IgD-negative memory B cell (primary cell): ENCODE data around the gene LRP1B. TPM values are rescaled to one million over a fixed set of nuclear protein-coding genes. Genes with fewer than 3 reads are reported as not detected.
"Not testable (repeated sequence)": the region's sequence is repeated elsewhere in the genome, so short reads cannot be mapped to it uniquely, and the experiment has no call there.

ENCODE experiments used
- H3K27ac Mint-ChIP-seq, 3 donors: one replicate each; pipeline ENCODE4 v1.8.0; 2020 to 2022; ENCODE audit warnings: mild to moderate bottlenecking in 3 of 3, mixed read lengths in 3 of 3, moderate library complexity in 1 of 3
- H3K27me3 Mint-ChIP-seq: one replicate; pipeline ENCODE4 v1.8.0; 2021; ENCODE audit warnings: mixed read lengths
- H3K36me3 Mint-ChIP-seq: one replicate; pipeline ENCODE4 v1.8.0; 2020; ENCODE audit warnings: mild to moderate bottlenecking, mixed read lengths
- H3K4me1 Mint-ChIP-seq, 3 donors: one replicate each; pipeline ENCODE4 v1.8.0; 2020 to 2022; ENCODE audit warnings: mixed read lengths in 3 of 3, mild to moderate bottlenecking in 1 of 3
- H3K4me3 Mint-ChIP-seq, 4 donors: one replicate each; pipeline ENCODE4 v1.8.0; 2020 to 2022; ENCODE audit warnings: mild to moderate bottlenecking in 4 of 4, mixed read lengths in 4 of 4, moderate library complexity in 3 of 4
- H3K9me3 Mint-ChIP-seq, 3 donors: one replicate each; pipeline ENCODE4 v1.8.0; 2020 to 2021; ENCODE audit warnings: mixed read lengths in 3 of 3, mild to moderate bottlenecking in 1 of 3
- polyA plus RNA-seq: library from polyadenylated mRNA; unstranded; fragments of 300-500 nt; fragmentation: Illumina TruSeq; gene quantifications from one replicate; pipeline ENCODE4 v1.2.3, GENCODE V29; 2021

The LRP1B gene
- polyA plus RNA-seq, 1 donor from 2014 or later, result not detected

DNA sequence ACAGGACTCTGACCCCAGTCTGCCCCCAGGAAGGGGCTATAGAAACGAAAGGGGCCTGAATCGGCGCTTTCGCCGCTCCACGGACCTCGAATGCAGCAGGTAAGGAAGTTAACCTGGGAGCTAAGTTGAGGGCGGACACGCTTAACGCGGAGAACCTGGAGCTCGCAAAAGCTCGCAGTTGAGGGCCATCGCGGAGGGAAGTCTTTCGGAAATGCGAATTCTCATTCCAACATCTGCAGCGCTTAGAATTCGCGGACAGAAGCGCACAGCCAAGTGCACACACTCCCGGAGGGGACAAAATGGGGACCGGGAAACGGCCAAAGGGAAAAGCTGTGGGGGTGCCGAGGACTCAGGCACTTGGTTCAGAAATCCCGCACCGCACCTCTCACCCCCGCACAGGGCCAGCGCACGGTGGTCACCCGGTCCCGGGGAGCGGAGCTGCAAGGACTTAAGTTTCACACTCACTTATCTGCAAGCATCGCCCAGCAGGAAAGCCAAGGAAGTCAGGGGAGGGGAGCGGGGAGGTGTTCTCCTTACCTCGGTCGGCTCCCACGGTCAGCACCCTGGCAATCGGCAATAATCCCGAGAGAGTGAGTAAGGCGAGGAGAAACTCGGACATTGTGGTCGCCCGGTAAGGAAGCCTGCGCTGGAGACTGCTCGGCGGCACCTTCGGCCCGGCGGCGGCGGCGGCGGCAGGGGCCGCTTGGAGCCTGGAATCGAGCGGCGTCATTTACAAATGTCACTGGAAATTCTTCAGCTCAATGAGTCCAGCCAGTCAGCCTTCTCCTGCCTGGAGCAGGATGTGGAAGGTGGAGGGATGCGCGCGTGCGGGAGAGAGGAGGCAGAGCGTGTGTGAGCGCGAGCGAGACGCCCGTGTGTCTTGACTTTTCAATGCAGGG, 456 bp downstream of the LRP1B start:
- Mint-ChIP-seq H3K27ac (no peak overlapping the region), H3K36me3 (no peaks in the 10 kb centered on the region), H3K4me1 (peaks cover 9 to 14% (median 9%) of the 10 kb centered on the region in 3 donors), H3K27me3 (peaks cover 29% of the 10 kb centered on the region), H3K4me3 (peak overlapping the region; percentile 40 to 90 (median 66)), H3K9me3 (no peaks in the 10 kb centered on the region)

DNA sequence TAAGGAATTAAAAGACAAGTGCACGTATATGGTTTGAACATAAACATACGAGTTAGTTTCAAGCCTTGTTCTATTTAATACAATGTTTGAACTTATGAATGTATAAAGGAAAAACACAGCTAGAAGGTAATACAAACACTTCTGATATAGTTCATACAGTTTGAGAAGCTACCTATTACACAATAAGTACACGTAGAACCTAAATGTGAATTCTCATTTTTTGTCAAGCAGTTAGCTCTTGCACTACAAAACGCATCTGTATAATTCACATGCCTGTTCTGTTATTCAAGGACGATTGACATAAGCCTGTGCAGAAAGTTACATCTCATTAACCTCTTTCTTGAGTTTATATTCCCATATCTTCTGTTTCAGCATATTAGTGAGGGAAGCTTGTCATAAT, 2.7 kb downstream of the LRP1B start:
- Mint-ChIP-seq H3K36me3 (no peaks in the 10 kb centered on the region), H3K4me1 (peaks cover 9 to 14% (median 9%) of the 10 kb centered on the region in 3 donors), H3K9me3 (no peaks in the 10 kb centered on the region), H3K27ac (no peak overlapping the region), H3K27me3 (peaks cover 29% of the 10 kb centered on the region), H3K4me3 (no peak overlapping the region)

DNA sequence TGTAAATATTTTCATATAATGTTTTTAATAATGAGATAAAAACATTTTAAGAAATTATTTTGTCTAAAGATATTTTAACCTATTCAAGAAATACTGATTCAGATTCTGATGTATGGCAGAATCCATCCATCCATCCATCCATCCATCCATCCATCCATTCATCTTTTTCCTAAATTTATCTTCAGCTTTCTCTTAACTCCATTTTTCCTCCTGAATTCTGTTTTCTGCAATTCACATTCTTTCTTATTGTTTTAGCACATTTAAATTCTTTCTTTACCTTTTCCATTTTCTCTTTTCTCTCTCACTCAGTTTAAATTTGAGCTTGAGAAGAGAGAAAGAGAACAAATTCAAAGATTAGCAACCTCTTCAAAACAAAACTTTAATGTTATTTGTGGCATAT, 3.6 kb downstream of the LRP1B start:
- no peaks in the 10 kb centered on the region for H3K9me3 Mint-ChIP-seq
- no peaks in the 10 kb centered on the region for H3K36me3 Mint-ChIP-seq
- no peak overlapping the region for H3K4me3 Mint-ChIP-seq
- H3K4me1 Mint-ChIP-seq, result peaks cover 9 to 14% (median 9%) of the 10 kb centered on the region in 3 donors
- no peak overlapping the region for H3K27ac Mint-ChIP-seq
- H3K27me3 Mint-ChIP-seq, result peaks cover 29% of the 10 kb centered on the region

DNA sequence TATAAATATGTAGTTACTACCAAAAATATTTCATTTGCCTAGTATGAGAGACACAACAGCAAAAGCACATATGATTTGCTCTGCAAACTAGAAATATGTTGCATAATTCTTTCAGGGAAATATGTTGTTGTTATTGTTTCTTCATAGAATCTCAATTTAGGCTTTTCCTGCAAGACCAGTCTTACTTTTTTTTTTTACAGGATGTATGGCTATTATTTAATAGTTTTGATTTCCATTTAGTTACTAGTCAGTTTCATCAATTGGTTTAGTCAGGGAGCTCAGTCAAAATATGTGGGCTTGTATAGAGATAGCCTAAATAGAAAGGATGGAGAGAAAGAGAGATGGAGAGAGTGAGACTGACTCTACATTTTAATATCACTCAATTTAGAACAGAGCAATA, 6.1 kb downstream of the LRP1B start:
- Mint-ChIP-seq H3K36me3 (no peaks in the 10 kb centered on the region), H3K27ac (no peak overlapping the region), H3K9me3 (no peaks in the 10 kb centered on the region), H3K4me3 (no peak overlapping the region), H3K27me3 (peaks cover 9% of the 10 kb centered on the region), H3K4me1 (no peaks in the 10 kb centered on the region)

DNA sequence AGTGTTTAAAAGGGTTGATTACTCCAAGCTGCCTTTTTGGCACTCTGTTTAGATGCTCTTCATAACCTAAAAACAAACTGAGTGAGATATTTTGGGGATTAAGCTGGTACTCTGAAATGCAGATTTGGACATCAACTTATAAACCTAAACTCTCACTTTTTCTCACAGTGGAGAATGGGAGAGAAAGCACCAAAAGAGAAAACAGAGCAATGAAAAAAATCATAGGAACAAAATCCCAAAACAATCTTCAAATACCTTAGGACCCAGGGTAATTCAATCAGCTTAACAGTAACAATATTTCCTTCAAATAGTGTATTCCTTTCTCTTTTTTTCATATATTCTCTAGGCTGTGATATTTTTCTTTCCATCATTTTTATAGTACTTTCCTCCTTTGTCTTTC, 11.5 kb downstream of the LRP1B start:
- Mint-ChIP-seq H3K36me3 (no peaks in the 10 kb centered on the region), H3K27me3 (no peaks in the 10 kb centered on the region), H3K4me1 (no peaks in the 10 kb centered on the region), H3K4me3 (no peak overlapping the region), H3K9me3 (no peaks in the 10 kb centered on the region), H3K27ac (no peak overlapping the region)

DNA sequence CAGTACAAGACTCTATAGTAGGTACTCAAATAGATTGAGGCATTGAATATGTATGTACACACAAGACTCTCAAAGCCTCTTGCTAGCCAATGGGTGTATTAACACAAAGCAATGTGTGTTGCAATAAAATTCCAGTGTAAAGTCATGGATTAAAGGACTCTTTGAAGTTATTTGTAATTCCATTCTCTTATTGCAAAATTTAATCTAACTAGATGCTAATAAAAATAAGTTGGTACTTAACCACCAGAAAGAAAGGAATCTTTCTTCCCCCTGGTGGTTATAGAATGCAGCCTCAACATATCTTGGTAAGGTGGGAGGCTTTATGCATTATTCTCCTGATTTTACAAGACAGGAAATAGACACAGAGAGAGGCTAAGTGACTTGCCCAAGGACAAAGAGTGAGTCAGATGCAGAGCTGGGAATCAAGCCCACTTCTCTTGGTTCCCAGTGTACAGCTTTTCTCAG, 18.0 kb downstream of the LRP1B start:
- Mint-ChIP-seq H3K4me1 (no peaks in the 10 kb centered on the region), H3K4me3 (no peak overlapping the region), H3K9me3 (no peaks in the 10 kb centered on the region), H3K27ac (no peak overlapping the region), H3K27me3 (no peaks in the 10 kb centered on the region), H3K36me3 (no peaks in the 10 kb centered on the region)

DNA sequence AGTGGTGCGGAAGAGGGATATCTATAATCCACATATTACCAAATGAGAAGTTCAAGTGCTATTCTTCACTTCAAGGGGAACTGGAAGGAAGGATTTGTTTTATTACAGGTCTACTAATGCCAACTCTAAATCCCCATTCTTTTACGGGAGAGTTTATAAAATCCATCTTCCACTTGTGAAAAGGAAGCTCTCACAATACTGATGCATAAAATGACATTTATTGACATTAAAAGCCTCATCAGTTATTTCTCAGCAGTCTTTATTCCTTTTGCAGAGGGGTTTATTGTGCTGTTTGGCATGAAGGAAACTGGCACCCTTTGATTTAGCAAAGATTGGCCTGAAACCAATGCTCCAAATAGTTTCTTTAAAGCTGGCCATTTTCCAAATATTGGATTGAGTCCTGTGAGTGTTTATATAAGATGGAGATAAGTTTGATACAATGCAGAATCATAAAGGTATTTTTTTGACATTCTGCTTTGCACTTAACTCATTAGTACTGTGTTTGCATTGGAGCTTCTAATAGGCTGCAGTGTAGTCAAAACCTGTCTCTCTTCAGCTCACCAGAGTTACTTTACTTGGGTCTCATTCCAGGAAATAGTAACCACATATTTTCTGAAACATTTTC, 26.6 kb downstream of the LRP1B start:
- Mint-ChIP-seq H3K9me3 (no peaks in the 10 kb centered on the region), H3K4me1 (no peaks in the 10 kb centered on the region), H3K4me3 (no peak overlapping the region), H3K27me3 (no peaks in the 10 kb centered on the region), H3K36me3 (no peaks in the 10 kb centered on the region), H3K27ac (no peak overlapping the region)

DNA sequence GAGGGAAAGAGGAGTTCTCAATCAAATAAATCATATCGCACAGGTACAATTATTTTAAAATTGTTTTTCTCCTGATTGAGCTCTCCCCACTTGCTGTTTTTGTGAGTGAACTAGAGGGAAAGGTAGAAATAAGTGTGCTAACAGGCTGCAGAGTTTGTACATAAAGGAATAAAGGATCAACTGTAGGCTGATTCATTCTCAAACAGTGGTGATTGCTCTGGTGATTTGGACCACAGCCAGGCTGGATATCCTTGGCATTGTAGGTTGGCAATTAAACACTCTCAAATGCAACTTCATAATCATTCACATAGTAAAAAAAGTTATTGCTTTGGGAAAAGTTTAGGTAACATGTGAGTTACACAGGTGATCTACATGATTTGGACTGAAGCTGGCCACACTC, 29.8 kb downstream of the LRP1B start:
- H3K4me3 Mint-ChIP-seq, result no peak overlapping the region
- no peaks in the 10 kb centered on the region for H3K27me3 Mint-ChIP-seq
- H3K9me3 Mint-ChIP-seq, result no peaks in the 10 kb centered on the region
- H3K36me3 Mint-ChIP-seq, result no peaks in the 10 kb centered on the region
- H3K27ac Mint-ChIP-seq, result no peak overlapping the region
- no peaks in the 10 kb centered on the region for H3K4me1 Mint-ChIP-seq

DNA sequence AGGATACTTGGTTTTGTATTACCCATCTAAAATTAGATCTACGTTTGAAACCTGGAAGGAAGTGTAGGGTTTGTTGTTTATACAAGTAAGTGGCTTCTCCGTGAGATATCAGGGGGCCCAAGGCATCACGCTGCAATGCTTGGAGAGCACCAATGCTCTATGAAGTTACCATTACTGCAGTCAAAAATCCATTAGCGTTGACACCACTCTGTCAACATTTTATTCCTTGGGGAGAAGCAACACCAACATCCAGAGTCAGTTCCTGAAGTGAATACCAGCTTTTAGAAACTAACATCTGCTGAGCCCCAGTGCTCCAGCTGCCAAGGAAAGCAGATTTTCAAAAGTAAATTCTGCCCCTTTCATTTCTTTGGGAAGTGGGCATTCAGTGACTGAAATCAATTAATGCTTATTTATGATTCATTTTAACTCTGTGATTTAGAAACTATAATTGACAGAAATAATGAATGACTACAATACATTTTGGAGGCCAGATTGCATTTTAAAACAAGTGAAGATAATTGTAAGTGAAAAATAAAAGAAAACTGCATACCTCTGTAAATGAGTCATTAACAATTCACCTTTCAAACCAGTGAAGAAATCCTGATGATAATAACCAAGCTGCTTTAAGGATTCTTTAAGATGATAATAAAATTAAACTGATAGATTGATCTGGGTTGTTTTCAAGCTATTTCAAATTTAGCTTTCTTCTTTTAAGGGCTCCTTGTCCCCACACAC, 30.5 kb downstream of the LRP1B start:
- Mint-ChIP-seq H3K4me1 (no peaks in the 10 kb centered on the region), H3K27me3 (no peaks in the 10 kb centered on the region), H3K36me3 (no peaks in the 10 kb centered on the region), H3K9me3 (no peaks in the 10 kb centered on the region), H3K27ac (no peak overlapping the region), H3K4me3 (no peak overlapping the region)

DNA sequence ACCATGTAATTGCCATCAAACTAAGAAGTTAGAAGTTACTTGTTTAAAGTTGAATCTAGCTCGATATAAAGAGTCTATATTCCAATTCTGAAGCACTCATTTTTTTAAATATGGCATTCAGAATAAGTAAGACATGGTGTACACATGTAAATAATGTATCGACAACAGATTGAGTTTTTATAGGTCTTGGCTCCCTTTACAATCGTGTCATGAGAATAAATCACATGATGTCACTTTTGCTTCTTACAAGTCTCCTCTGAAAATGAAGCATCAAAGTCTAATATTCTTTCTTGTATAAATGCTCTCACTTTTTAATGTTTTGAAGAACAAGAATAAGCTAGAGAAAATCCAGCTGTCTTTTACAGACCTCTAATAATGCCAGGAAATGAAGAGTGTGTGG, 33.1 kb downstream of the LRP1B start:
- Mint-ChIP-seq H3K36me3 (no peaks in the 10 kb centered on the region), H3K27ac (no peak overlapping the region), H3K9me3 (no peaks in the 10 kb centered on the region), H3K27me3 (no peaks in the 10 kb centered on the region), H3K4me1 (no peaks in the 10 kb centered on the region), H3K4me3 (no peak overlapping the region)

DNA sequence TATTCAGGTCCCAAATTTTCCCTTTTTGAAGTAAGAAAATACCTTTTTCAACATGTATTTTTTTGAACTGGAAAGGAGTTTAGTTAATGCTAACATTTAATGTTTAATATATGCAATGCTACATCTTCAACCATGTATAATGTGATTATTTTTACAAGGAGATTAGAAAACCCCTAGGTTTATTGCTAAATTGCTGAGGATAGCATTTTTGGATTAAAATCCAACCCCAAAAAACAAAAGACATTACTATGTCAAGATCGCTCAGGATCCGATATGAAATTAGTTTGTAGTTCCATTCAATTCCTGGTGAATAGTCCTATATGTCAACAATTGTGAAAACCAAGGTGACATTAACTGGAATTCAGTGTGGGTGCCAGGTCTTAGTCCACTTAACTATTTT, 35.2 kb downstream of the LRP1B start:
- no peak overlapping the region for H3K27ac Mint-ChIP-seq
- no peaks in the 10 kb centered on the region for H3K9me3 Mint-ChIP-seq
- no peaks in the 10 kb centered on the region for H3K27me3 Mint-ChIP-seq
- no peaks in the 10 kb centered on the region for H3K36me3 Mint-ChIP-seq
- no peaks in the 10 kb centered on the region for H3K4me1 Mint-ChIP-seq
- no peak overlapping the region for H3K4me3 Mint-ChIP-seq

DNA sequence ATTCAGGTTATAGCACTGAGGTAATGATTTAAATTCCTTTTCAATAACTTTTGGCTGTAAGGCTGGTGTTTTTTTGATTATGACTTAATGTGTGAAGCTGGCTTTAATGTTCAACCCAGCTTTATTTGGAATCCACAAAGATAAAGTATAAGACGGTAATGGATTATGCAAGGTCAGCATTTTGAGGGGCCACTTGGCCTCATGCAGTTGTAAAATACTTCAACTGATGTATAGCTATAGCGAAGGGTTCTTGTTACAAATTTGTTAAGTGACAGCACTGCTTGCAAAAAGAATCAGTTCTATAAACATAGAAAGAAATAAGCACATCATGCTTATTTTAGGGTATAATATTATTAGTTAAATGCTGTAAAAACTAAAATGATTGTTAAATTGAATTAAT, 36.6 kb downstream of the LRP1B start:
- Mint-ChIP-seq H3K27me3 (no peaks in the 10 kb centered on the region), H3K9me3 (no peaks in the 10 kb centered on the region), H3K4me1 (no peaks in the 10 kb centered on the region), H3K27ac (no peak overlapping the region), H3K36me3 (no peaks in the 10 kb centered on the region), H3K4me3 (no peak overlapping the region)

DNA sequence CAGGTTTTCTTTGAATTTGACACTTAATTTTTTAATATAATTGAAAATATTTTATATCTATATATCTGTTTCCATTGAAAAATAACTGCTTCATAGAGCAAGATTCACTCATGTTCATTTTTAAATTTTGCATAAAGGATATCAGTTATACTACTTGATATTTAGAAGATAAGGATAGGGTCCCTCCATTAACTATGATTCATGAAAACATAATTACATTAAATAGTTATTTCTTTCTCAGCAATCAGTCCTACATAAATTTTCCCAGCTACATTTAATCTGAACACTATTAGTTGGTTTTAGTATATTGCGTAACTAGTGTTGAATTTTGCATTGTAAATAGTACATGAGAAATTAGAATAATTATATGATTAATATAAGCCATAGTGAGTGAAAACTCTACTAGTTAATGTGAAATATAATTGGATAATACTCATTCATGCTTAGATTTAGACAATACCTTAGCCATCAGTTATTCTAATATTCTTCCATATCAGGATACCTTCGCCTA, 42.7 kb downstream of the LRP1B start:
- Mint-ChIP-seq H3K27ac (no peak overlapping the region), H3K27me3 (no peaks in the 10 kb centered on the region), H3K36me3 (no peaks in the 10 kb centered on the region), H3K4me3 (no peak overlapping the region), H3K4me1 (peaks cover 0 to 1% (median 0%) of the 10 kb centered on the region in 3 donors), H3K9me3 (peaks cover 0 to 3% (median 0%) of the 10 kb centered on the region in 3 donors)

DNA sequence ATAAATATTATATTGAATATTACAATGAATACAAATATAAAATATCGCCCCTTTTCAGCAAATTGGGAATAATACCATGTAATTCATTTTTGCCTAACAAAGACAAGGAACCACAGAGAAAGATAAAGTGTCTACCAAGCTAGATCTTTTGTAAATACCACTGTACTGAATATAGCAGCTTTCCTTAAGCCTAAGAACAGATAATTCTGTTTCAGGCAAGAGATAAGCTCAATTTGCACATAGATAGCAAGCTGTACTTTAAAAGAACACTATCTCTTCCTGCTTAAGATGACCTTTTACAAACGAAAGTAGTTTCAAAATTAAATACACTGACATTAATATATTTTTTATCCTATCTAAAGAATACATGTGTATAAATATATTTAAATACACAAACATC, 43.2 kb downstream of the LRP1B start:
- not testable (repeated sequence) for H3K36me3 Mint-ChIP-seq, H3K27me3 Mint-ChIP-seq, H3K27ac Mint-ChIP-seq, H3K4me1 Mint-ChIP-seq, H3K4me3 Mint-ChIP-seq, H3K9me3 Mint-ChIP-seq

DNA sequence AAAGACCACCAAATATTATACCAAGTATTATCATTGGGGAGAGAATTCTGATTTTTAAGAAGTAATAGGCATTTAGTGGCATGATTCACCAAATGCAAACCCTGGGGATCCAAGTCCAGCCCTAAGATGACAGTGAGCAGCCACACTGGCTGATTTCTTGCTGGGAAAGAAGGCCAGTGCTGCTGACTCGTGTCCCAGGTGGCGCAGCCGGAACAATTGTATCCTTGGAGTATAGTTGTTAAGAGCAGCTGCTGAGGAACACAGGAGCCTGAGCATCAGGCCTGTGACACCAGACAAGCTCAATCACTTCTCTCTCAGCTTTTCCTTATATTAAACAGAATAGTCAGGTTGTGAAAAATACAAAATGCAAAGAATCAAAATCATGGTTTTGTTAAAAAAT, 48.4 kb downstream of the LRP1B start:
- Mint-ChIP-seq H3K9me3 (peaks cover 0 to 3% (median 0%) of the 10 kb centered on the region in 3 donors), H3K27ac (no peak overlapping the region), H3K4me1 (peaks cover 0 to 1% (median 0%) of the 10 kb centered on the region in 3 donors), H3K36me3 (no peaks in the 10 kb centered on the region), H3K4me3 (no peak overlapping the region), H3K27me3 (no peaks in the 10 kb centered on the region)
